ENCODE measurements around the gene CELF4.

GRCh38 chr18:37261246-37261840 is 304.3 kb downstream of the CELF4 start:
- TF ChIP-seq CTCF (conservative IDR thresholded peaks at IDR 0.05; ENCODE audit: low read depth, low read length) (no peak), EZH2phosphoT487 (IDR thresholded peaks at IDR 0.05; ENCODE audit: borderline replicate concordance, low read length) (no peak), EZH2 (IDR thresholded peaks at IDR 0.05; ENCODE audit: low read length, unreplicated experiment) (no peak)

Measured in PC-3 (cell line).